Endothelial cell of umbilical vein (primary cell): ENCODE results near the gene DEPDC1B.

Experiments
- EZH2 ChIP-seq: IDR thresholded peaks from 2 replicates; pipeline ENCODE4 v1.6.1; 2012; ENCODE audit warnings: borderline replicate concordance, low read depth, mild to moderate bottlenecking, moderate library complexity, low read length, inconsistent platforms; ENCODE audit not compliant: severe bottlenecking
- FOS ChIP-seq: IDR thresholded peaks from 2 replicates; pipeline ENCODE4 v1.6.1; 2011; ENCODE audit warnings: mild to moderate bottlenecking, low read length, moderate library complexity, borderline replicate concordance; ENCODE audit not compliant: insufficient read depth
- GATA2 ChIP-seq: IDR thresholded peaks from 2 replicates; pipeline ENCODE4 v1.7.0; 2011; ENCODE audit warnings: low read depth, mild to moderate bottlenecking, moderate library complexity, mixed read lengths, low read length; ENCODE audit not compliant: insufficient read length, insufficient read depth
- JUN ChIP-seq: IDR thresholded peaks from 2 replicates; pipeline ENCODE4 v1.6.1; 2011; ENCODE audit warnings: borderline replicate concordance, low read depth; ENCODE audit not compliant: insufficient read length, insufficient read depth
- MYC ChIP-seq: IDR thresholded peaks from one replicate; pipeline ENCODE4 v1.6.1; 2011; ENCODE audit warnings: mild to moderate bottlenecking, low read depth, low read length
- POLR2A ChIP-seq: IDR thresholded peaks from 2 replicates; pipeline ENCODE4 v1.6.1; 2012; ENCODE audit warnings: low read depth, mild to moderate bottlenecking, control low read depth, low read length
- POLR2AphosphoS5 ChIP-seq: IDR thresholded peaks from 2 replicates; pipeline ENCODE4 v1.6.1; 2012; ENCODE audit warnings: low read depth, mild to moderate bottlenecking, control low read depth, low read length, moderate library complexity; ENCODE audit not compliant: insufficient read depth
- TF ChIP-seq, protein P1 (sequence below), 2 donors: IDR thresholded peaks; 1 replicate in 1 of 2; 2 replicates in 1 of 2; pipeline ENCODE4 v1.5.1; 2011; ENCODE audit warnings: low read length in 2 of 2, mild to moderate bottlenecking in 2 of 2, moderate library complexity in 2 of 2, control low read depth in 1 of 2, inconsistent platforms in 1 of 2, low read depth in 1 of 2; ENCODE audit not compliant: insufficient read depth in 1 of 2; ENCODE audit errors: extremely low read depth in 1 of 2
- TF ChIP-seq, protein P2 (sequence below): IDR thresholded peaks from 2 replicates; pipeline ENCODE4 v1.6.1; 2011; ENCODE audit not compliant: insufficient read depth, insufficient read length

DNA sequence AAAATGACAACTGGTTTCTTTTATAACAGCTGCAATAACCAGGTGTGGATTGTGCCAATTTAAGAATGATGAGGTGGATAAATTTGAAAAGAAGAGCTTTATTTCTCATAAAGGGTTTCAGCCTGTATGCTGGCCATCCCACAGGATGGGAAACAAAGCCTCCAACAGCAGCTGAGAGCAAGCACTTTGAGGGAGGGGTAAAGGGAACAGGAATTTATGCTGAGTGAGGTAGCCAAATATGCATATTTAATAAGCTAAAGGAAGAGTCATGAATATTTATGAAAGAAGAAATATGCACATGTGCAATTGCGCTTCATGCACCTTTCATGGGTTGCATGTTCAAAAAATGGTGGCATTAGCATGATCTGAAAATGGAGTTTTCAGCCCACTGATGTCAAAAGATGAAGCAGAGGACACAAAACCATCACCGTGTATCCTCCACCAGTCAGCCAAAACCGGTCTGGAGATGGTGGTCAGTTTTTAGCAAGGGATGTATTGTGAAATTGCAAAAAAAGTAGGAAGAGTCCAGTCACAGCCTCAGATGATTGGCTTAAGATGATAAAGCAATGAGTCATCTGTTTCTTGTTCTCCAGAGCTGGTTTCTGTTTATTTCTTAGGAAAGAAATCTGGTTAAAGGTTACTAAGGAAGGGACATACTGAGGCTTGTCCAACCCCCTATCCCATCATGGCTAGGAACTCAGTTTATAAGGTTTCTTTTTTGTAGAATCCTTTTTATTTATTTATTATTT is 47.9 kb downstream of the DEPDC1B start:
- TF ChIP-seq, protein P1, sequence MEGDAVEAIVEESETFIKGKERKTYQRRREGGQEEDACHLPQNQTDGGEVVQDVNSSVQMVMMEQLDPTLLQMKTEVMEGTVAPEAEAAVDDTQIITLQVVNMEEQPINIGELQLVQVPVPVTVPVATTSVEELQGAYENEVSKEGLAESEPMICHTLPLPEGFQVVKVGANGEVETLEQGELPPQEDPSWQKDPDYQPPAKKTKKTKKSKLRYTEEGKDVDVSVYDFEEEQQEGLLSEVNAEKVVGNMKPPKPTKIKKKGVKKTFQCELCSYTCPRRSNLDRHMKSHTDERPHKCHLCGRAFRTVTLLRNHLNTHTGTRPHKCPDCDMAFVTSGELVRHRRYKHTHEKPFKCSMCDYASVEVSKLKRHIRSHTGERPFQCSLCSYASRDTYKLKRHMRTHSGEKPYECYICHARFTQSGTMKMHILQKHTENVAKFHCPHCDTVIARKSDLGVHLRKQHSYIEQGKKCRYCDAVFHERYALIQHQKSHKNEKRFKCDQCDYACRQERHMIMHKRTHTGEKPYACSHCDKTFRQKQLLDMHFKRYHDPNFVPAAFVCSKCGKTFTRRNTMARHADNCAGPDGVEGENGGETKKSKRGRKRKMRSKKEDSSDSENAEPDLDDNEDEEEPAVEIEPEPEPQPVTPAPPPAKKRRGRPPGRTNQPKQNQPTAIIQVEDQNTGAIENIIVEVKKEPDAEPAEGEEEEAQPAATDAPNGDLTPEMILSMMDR (IDR thresholded peaks at IDR 0.05; ENCODE audit: extremely low read depth in 1 of 2, insufficient read depth in 1 of 2, low read depth in 1 of 2, low read length in 2 of 2) = no peak
- TF ChIP-seq JUN (no peak), MYC (no peak), GATA2 (no peak), FOS (peak; percentile 69), EZH2 (no peak), POLR2A (no peak), POLR2AphosphoS5 (no peak)
- TF ChIP-seq, protein P2, sequence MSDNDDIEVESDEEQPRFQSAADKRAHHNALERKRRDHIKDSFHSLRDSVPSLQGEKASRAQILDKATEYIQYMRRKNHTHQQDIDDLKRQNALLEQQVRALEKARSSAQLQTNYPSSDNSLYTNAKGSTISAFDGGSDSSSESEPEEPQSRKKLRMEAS = no peak
